K562 (cell line): ENCODE results near the gene RAB6B. TPM values are rescaled to one million over a fixed set of nuclear protein-coding genes. Genes with fewer than 3 reads are reported as not detected.

Source experiments
- ATAC-seq: fragments of 200-7000 bp; cut with Tn5 transposase; 3 replicates; pipeline ENCODE4 v1.9.1; 2020; ENCODE audit warnings: moderate library complexity
- BruUV-seq: library from RNA; stranded (reverse); fragments of 400-500 nt; replicated peaks from 2 replicates; lab custom pipeline; 2021; lab: Mats Ljungman, UMichigan
- CTCF ChIA-PET: fragments of 300-600 bp; formaldehyde crosslinking; extraction: SDS; loops from one replicate; lab custom pipeline; 2021; ENCODE audit warnings: low intra/inter-chr PET ratio; lab: Yijun Ruan, JAX
- POLR2A ChIA-PET: fragments of 300-600, 350-650 bp; sonication (Branson Sonifier 250); formaldehyde crosslinking; extraction: SDS; loops from one replicate; lab custom pipeline; 2021; ENCODE audit warnings: antibody characterized with exemption, inconsistent platforms; lab: Yijun Ruan, JAX
- DNase-seq, 4 experiments: peaks; one replicate each; pipeline versions ENCODE4 v3.0.0 to v3.0.0-alpha.2; 2011 to 2018; ENCODE audit warnings: low spot score in 3 of 4, mixed read lengths in 3 of 4; ENCODE audit errors: extremely low read depth in 1 of 4
- FAIRE-seq: peaks from 2 replicates; lab custom pipeline; 2011; peaks lifted over from hg19 to GRCh38; lab: Jason Lieb, UNC
- H2AFZ ChIP-seq: 2 replicates; pipeline ENCODE4 v1.6.0; 2011; ENCODE audit warnings: low read depth, low read length, control low read depth, inconsistent platforms
- H3K27ac ChIP-seq: fragments of 200-600 bp; 3 replicates; pipeline ENCODE4 v1.8.0; 2011; ENCODE audit warnings: low read depth, mild to moderate bottlenecking, control low read depth, inconsistent platforms, low read length, moderate library complexity, mixed read lengths; ENCODE audit errors: extremely low read depth
- H3K27me3 ChIP-seq, 2 experiments: fragments of 300-600 bp in 1 of 2; 2 replicates in 1 of 2; 3 replicates in 1 of 2; pipeline versions ENCODE4 v1.6.0 to v1.8.0; 2011; ENCODE audit warnings: inconsistent platforms in 2 of 2, low read length in 2 of 2, mild to moderate bottlenecking in 1 of 2, mixed read lengths in 1 of 2, moderate library complexity in 1 of 2; ENCODE audit not compliant: control insufficient read depth in 2 of 2, insufficient read depth in 2 of 2
- H3K36me3 ChIP-seq: fragments of 300-600 bp; 3 replicates; pipeline ENCODE4 v1.8.0; 2011; ENCODE audit warnings: mild to moderate bottlenecking, low read length, inconsistent platforms; ENCODE audit not compliant: control insufficient read depth, insufficient read depth
- H3K4me1 ChIP-seq, 2 experiments: fragments of 200-600 bp in 1 of 2; replicated peaks in 1 of 2; 2 replicates in 1 of 2; 3 replicates in 1 of 2; pipeline versions ENCODE4 v1.5.1 to v1.8.0; 2011; ENCODE audit warnings: inconsistent platforms in 2 of 2, low read length in 2 of 2, mild to moderate bottlenecking in 1 of 2, mixed read lengths in 1 of 2, moderate library complexity in 1 of 2; ENCODE audit not compliant: control insufficient read depth in 2 of 2, insufficient read depth in 2 of 2
- H3K4me2 ChIP-seq: 2 replicates; pipeline ENCODE4 v1.6.1; 2011; ENCODE audit warnings: low read length, control low read depth, inconsistent platforms, mixed read lengths; ENCODE audit not compliant: insufficient read depth
- H3K4me3 ChIP-seq: fragments of 200-600 bp; sonication (generic), shearing (Covaris generic); 2 replicates; pipeline ENCODE4 v1.5.1; 2016; ENCODE audit warnings: control low read depth, inconsistent platforms
- H3K79me2 ChIP-seq: fragments of 200-600 bp; 3 replicates; pipeline ENCODE4 v1.8.0; 2011; ENCODE audit warnings: low read length, inconsistent platforms; ENCODE audit not compliant: control insufficient read depth, insufficient read depth
- H3K9ac ChIP-seq, 2 experiments: 2 replicates each; pipeline versions ENCODE4 v1.6.0 to v1.6.1; 2011; ENCODE audit warnings: low read depth in 2 of 2, low read length in 2 of 2, control low read depth in 1 of 2, inconsistent platforms in 1 of 2, mild to moderate bottlenecking in 1 of 2, mixed read lengths in 1 of 2; ENCODE audit not compliant: insufficient read depth in 1 of 2
- H3K9me1 ChIP-seq: one replicate; pipeline ENCODE4 v1.6.0; 2011; ENCODE audit warnings: inconsistent platforms, mild to moderate bottlenecking, low read length, moderate library complexity; ENCODE audit not compliant: control insufficient read depth, insufficient read depth
- H3K9me3 ChIP-seq: replicated peaks from 2 replicates; pipeline ENCODE4 v1.5.1; 2011; ENCODE audit warnings: low read depth, low read length, inconsistent platforms; ENCODE audit not compliant: control insufficient read depth, insufficient read depth
- H4K20me1 ChIP-seq: replicated peaks from 2 replicates; pipeline ENCODE4 v1.6.1; 2011; ENCODE audit warnings: low read length, inconsistent platforms, mixed read lengths; ENCODE audit not compliant: control insufficient read depth, insufficient read depth
- BMI1 ChIP-seq: fragments of 150-350 bp; IDR thresholded peaks from 2 replicates; pipeline ENCODE4 v1.6.1; 2014; ENCODE audit warnings: low read length
- CCNT2 ChIP-seq: IDR thresholded peaks from 2 replicates; pipeline ENCODE4 v1.6.1; 2011; ENCODE audit warnings: borderline replicate concordance, low read depth, mild to moderate bottlenecking, moderate library complexity, mixed read lengths, low read length; ENCODE audit not compliant: insufficient read length; ENCODE audit errors: extremely low read depth
- KLF6 ChIP-seq: fragments of 250-450 bp; sonication (Bioruptor Pico); IDR thresholded peaks from 2 replicates; pipeline ENCODE4 v1.4.0; 2020; ENCODE audit warnings: mild to moderate bottlenecking, moderate library complexity, borderline replicate concordance
- RBFOX2 ChIP-seq: fragments of 200-400 bp; formaldehyde crosslinking; IDR thresholded peaks from 2 replicates; pipeline ENCODE4 v1.6.1; 2017; ENCODE audit warnings: low read depth, mild to moderate bottlenecking, low read length, moderate library complexity
- RHOXF2B ChIP-seq: fragments of 250-450 bp; sonication (Bioruptor Pico); conservative IDR thresholded peaks from 2 replicates; pipeline ENCODE4 v1.5.1; 2021
- TCFL5 ChIP-seq: fragments of 250-450 bp; sonication (Bioruptor Pico); conservative IDR thresholded peaks from 2 replicates; pipeline ENCODE4 v1.6.1; 2021; ENCODE audit warnings: mild to moderate bottlenecking, moderate library complexity, matching md5 sums
- ZNF384 ChIP-seq: IDR thresholded peaks from 2 replicates; pipeline ENCODE4 v1.6.1; 2012; ENCODE audit warnings: low read depth, low read length, improper control_type of control experiment
- WGBS: fragments of 100-300 bp; shearing (Covaris generic); methylation state at CpG from one replicate; pipeline ENCODE4 v1.1.6; 2016; ENCODE audit warnings: low coverage, mixed read lengths; ENCODE audit not compliant: insufficient coverage; ENCODE audit errors: missing lambda C conversion rate; 5-methylcytosine and 5-hydroxymethylcytosine counted together
- in situ Hi-C: fragments of 300-500 bp; cut with MboI; formaldehyde crosslinking; loops from 4 replicates; pipeline ENCODE4 v1.15.0; 2018; ENCODE audit warnings: inconsistent platforms, mixed read lengths
- intact Hi-C: fragments of 100-400 bp; cut with micrococcal nuclease; formaldehyde crosslinking; loops from 2 replicates; pipeline ENCODE4 v1.14.2; 2022
- polyA plus RNA-seq, 8 experiments: library from polyadenylated mRNA; depleted of rRNA in 4 of 8; stranded (reverse) in 5 of 8; unstranded in 3 of 8; fragments of >200 nt; fragmentation: Nextera tagmentation in 2 of 8; fragmentation: Illumina TruSeq in 1 of 8; extraction: Ambion mirVana in 2 of 8; extraction: Trizol in 1 of 8; gene quantifications; 2 replicates each; pipeline versions ENCODE4 v1.2.1 to v1.2.3, GENCODE V29; 2011 to 2014; ENCODE audit warnings: inconsistent platforms in 1 of 8, missing spikeins in 1 of 8
- total RNA-seq, 7 experiments: library from RNA; depleted of rRNA in 6 of 7; stranded (reverse); fragments of >200 nt in 6 of 7; fragmentation: Illumina TruSeq in 2 of 7; extraction: Trizol in 2 of 7; gene quantifications; 2 replicates each; pipeline versions ENCODE4 v1.2.1 to v1.2.3, GENCODE V29; 2011 to 2021; ENCODE audit warnings: low replicate concordance in 1 of 7
- TF ChIP-seq, protein P1 (sequence below): fragments of 450-650 bp; IDR thresholded peaks from 2 replicates; pipeline ENCODE4 v1.6.1; 2018; ENCODE audit not compliant: partially characterized antibody
- TF ChIP-seq, protein P2 (sequence below): sonication (generic); formaldehyde crosslinking; IDR thresholded peaks from 2 replicates; pipeline ENCODE4 v1.8.0; 2022; ENCODE audit warnings: mild to moderate bottlenecking, missing genetic modification reagents
- TF ChIP-seq, protein P3 (sequence below): fragments of 250-450 bp; sonication (Bioruptor Pico); IDR thresholded peaks from 2 replicates; pipeline ENCODE4 v1.4.0; 2020

Gene RAB6B
- total and polyA plus RNA-seq, 9 of the 15 experiments (the other 6 are each of a cell fraction or from before 2014, with no cell fraction given), result 0.60 to 18.1 (median 1.5) TPM

DNA sequence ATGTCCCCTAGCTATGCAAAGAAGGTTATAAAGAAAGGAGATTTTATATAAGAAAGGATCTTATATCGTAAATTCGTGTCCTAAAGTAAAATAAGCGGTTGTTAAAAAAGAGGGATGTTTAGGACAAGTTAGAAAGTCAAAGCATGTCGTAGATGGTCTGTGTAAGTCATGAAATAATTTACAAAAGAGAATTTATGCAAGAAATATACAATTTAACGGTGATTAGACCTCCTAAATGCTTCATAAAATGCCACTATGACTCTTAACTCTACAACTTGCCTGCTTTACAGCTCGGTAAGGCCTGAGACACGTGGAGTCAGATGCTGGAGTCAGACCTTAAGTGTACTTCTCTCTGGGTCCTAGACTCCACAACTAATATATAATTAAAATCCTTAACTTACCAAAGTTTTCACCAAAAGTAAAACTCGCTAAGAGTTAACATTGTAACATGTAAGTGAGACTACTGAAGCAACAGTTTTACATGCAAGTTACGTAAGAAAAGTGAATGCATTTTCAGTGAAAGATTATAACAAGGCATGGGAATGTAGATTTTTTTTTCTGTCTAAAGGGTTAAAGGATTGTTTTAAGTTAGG lies 103.4 kb downstream of the RAB6B start (continued):
- TF ChIP-seq, protein P1, sequence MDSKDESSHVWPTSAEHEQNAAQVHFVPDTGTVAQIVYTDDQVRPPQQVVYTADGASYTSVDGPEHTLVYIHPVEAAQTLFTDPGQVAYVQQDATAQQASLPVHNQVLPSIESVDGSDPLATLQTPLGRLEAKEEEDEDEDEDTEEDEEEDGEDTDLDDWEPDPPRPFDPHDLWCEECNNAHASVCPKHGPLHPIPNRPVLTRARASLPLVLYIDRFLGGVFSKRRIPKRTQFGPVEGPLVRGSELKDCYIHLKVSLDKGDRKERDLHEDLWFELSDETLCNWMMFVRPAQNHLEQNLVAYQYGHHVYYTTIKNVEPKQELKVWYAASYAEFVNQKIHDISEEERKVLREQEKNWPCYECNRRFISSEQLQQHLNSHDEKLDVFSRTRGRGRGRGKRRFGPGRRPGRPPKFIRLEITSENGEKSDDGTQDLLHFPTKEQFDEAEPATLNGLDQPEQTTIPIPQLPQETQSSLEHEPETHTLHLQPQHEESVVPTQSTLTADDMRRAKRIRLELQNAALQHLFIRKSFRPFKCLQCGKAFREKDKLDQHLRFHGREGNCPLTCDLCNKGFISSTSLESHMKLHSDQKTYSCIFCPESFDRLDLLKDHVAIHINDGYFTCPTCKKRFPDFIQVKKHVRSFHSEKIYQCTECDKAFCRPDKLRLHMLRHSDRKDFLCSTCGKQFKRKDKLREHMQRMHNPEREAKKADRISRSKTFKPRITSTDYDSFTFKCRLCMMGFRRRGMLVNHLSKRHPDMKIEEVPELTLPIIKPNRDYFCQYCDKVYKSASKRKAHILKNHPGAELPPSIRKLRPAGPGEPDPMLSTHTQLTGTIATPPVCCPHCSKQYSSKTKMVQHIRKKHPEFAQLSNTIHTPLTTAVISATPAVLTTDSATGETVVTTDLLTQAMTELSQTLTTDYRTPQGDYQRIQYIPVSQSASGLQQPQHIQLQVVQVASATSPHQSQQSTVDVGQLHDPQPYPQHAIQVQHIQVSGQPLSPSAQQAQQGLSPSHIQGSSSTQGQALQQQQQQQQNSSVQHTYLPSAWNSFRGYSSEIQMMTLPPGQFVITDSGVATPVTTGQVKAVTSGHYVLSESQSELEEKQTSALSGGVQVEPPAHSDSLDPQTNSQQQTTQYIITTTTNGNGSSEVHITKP, result no peak

DNA sequence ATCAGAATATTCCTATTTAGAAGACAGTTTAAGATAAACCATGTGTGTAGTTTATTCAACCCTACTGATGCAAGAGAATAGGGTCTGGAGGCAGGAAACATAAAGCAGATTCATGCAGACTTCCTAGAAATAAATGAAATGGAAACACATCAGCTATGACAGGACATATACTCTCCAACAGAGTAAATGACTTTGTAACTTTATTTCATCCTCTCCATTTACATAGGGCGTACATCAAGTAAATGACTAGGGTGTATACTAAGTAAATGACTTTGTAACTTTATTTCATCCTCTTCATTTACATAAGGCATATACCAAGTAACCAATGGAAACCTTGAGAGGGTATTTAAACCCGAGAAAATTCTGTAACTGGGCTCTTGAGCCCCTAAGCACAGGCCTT lies 107.7 kb downstream of the RAB6B start:
- peaks cover 0 to 6% of the 10 kb centered on the region in 2 experiments; a peak in 1 of 5 replicates for H3K4me1 ChIP-seq
- no TSS peak for BruUV-seq
- in situ Hi-C loops, result no loop called here
- FAIRE-seq (no peak), ATAC-seq (no peak), DNase-seq (no peak)
- no peaks in the 10 kb centered on the region for H3K9me1 ChIP-seq
- no peak overlapping the region for H3K4me3 ChIP-seq
- H3K4me2 ChIP-seq, result no peak overlapping the region
- no peaks in the 10 kb centered on the region for H3K36me3 ChIP-seq
- intact Hi-C loops, result no loop called here
- H3K27ac ChIP-seq, result no peak overlapping the region
- 5% methylated on average over 2 of the region's 2 CpGs for WGBS
- CTCF ChIA-PET, result no interaction called here
- no peaks in the 10 kb centered on the region for H3K9me3 ChIP-seq
- H3K79me2 ChIP-seq, result no peaks in the 10 kb centered on the region
- H3K9ac ChIP-seq, result no peak overlapping the region
- no peaks in the 10 kb centered on the region for H4K20me1 ChIP-seq
- H2AFZ ChIP-seq, result no peak overlapping the region
- no peaks in the 10 kb centered on the region for H3K27me3 ChIP-seq
- POLR2A ChIA-PET, result no interaction called here
- TF ChIP-seq, protein P2, sequence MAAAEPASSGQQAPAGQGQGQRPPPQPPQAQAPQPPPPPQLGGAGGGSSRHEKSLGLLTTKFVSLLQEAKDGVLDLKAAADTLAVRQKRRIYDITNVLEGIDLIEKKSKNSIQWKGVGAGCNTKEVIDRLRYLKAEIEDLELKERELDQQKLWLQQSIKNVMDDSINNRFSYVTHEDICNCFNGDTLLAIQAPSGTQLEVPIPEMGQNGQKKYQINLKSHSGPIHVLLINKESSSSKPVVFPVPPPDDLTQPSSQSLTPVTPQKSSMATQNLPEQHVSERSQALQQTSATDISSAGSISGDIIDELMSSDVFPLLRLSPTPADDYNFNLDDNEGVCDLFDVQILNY (CRISPR knock-in tag), result no peak
- TF ChIP-seq RHOXF2B (CRISPR knock-in tag) (no peak), CCNT2 (no peak), RBFOX2 (no peak), ZNF384 (no peak), TCFL5 (CRISPR knock-in tag) (no peak), BMI1 (no peak), KLF6 (CRISPR knock-in tag) (no peak)
- TF ChIP-seq, protein P3, sequence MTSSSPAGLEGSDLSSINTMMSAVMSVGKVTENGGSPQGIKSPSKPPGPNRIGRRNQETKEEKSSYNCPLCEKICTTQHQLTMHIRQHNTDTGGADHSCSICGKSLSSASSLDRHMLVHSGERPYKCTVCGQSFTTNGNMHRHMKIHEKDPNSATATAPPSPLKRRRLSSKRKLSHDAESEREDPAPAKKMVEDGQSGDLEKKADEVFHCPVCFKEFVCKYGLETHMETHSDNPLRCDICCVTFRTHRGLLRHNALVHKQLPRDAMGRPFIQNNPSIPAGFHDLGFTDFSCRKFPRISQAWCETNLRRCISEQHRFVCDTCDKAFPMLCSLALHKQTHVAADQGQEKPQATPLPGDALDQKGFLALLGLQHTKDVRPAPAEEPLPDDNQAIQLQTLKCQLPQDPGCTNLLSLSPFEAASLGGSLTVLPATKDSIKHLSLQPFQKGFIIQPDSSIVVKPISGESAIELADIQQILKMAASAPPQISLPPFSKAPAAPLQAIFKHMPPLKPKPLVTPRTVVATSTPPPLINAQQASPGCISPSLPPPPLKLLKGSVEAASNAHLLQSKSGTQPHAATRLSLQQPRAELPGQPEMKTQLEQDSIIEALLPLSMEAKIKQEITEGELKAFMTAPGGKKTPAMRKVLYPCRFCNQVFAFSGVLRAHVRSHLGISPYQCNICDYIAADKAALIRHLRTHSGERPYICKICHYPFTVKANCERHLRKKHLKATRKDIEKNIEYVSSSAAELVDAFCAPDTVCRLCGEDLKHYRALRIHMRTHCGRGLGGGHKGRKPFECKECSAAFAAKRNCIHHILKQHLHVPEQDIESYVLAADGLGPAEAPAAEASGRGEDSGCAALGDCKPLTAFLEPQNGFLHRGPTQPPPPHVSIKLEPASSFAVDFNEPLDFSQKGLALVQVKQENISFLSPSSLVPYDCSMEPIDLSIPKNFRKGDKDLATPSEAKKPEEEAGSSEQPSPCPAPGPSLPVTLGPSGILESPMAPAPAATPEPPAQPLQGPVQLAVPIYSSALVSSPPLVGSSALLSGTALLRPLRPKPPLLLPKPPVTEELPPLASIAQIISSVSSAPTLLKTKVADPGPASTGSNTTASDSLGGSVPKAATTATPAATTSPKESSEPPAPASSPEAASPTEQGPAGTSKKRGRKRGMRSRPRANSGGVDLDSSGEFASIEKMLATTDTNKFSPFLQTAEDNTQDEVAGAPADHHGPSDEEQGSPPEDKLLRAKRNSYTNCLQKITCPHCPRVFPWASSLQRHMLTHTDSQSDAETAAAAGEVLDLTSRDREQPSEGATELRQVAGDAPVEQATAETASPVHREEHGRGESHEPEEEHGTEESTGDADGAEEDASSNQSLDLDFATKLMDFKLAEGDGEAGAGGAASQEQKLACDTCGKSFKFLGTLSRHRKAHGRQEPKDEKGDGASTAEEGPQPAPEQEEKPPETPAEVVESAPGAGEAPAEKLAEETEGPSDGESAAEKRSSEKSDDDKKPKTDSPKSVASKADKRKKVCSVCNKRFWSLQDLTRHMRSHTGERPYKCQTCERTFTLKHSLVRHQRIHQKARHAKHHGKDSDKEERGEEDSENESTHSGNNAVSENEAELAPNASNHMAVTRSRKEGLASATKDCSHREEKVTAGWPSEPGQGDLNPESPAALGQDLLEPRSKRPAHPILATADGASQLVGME (CRISPR knock-in tag), result no peak
